HG02840 (cell line): Measurements from ENCODE around the gene ATP11C.
"Not testable (repeated sequence)": the region's sequence is repeated elsewhere in the genome, so short reads cannot be mapped to it uniquely, and the experiment has no call there.

Experiments used
- ATAC-seq: cut with Tn5 transposase; IDR thresholded peaks from one replicate; pipeline ENCODE4 v1.9.1; 2021; ENCODE audit warnings: mild to moderate bottlenecking, moderate library complexity, moderate number of reproducible peaks; ENCODE audit not compliant: unreplicated experiment, low FRiP score

The ATP11C gene

DNA sequence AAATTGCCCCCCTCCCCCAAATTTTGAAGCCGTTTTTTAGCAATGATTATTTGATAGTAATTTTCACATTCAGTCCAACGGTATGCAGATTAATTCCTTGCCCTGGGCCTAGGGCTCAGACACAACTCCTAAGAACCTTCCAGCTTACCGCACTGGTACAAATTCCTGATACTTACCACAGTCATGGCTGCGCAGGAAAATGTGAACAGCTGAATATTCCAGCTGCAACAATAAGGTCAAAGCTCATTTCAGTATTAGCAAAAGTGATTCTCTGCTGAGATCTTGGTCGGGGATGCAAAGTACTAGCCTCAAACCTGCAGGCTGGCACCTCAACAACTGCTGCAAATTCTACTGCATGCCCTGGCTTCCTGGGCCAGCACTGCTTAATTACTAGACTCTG, 3.0 kb downstream of the ATP11C start:
- no peak for ATAC-seq

GRCh38 chrX:139924696-139925095, 8.2 kb downstream of the ATP11C start:
- ATAC-seq = no peak

- no peak for ATAC-seq
Observed at GRCh38 chrX:139924069-139924695, 8.7 kb downstream of the ATP11C start.

DNA sequence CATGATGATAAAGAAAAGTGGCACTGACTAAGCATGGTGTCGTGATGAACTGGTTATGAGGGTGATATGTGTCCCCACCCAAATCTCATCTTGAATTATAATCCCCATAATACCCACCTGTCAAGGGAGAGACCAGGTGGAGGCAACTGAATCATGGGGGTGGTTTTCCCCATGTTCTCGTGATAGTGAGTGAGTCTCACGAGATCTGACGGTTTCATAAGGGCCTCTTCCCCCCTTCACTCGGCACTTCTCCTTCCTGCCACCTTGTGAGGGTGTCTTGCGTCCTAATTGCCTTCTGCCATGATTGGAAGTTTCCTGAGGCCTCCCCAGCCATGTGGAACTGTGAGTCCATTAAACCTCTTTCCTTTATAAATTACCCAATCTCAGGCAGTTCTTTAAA, 11.7 kb downstream of the ATP11C start:
- ATAC-seq = not testable (repeated sequence)

- no peak for ATAC-seq
Observed at GRCh38 chrX:139920316-139920715, 12.5 kb downstream of the ATP11C start.

GRCh38 chrX:139914421-139914820, 18.4 kb downstream of the ATP11C start:
- ATAC-seq = no peak

GRCh38 chrX:139909712-139910111, 23.1 kb downstream of the ATP11C start:
- no peak for ATAC-seq

GRCh38 chrX:139907078-139907477, 25.8 kb downstream of the ATP11C start:
- no peak for ATAC-seq

DNA sequence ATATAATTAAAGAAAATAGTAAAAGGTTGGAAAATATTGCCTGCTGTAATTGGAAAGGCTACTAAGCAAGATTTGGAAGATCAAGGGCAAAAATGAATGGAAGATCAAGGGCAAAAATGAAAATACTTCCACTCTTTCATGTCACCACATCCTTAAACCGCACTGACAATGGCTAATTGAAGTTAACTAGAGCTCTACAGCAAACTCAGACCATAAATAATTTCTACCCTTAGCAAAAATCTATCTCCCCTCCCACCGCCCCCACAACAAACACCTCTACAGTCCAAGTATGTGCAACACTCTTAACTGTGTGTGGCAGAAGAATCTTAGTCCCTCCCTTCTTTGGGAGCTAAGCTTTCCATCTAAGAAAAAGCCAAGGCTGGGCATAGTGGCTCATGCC, 27.1 kb downstream of the ATP11C start:
- ATAC-seq = no peak

DNA sequence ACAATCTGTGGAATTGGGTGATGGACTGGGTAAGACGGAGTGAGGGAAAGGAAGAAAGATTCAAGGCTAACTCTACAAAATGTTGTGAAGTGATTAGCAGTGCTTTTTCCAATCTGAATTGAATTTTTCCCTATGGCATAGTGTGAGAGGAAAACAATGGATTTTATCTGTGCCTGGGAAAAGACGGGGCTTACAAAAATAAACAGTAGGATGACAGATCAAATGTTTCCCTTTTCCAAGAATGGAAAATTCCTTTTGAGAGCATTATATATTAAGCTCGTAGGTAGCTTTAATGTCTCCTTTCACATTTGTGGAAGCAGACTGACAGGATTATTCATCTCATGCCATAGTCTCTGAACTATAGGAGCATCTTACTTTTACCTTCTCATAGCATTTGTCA, 27.8 kb downstream of the ATP11C start:
- no peak for ATAC-seq

- no peak for ATAC-seq
Observed at GRCh38 chrX:139903210-139903609, 29.6 kb downstream of the ATP11C start.

- ATAC-seq = no peak
Observed at GRCh38 chrX:139902559-139902958, 30.3 kb downstream of the ATP11C start.

GRCh38 chrX:139898334-139898733, 34.5 kb downstream of the ATP11C start:
- no peak for ATAC-seq

GRCh38 chrX:139892512-139892911, 40.3 kb downstream of the ATP11C start:
- peak; percentile 67 for ATAC-seq

GRCh38 chrX:139890991-139891700, 41.7 kb downstream of the ATP11C start:
- no peak for ATAC-seq

- ATAC-seq = no peak
Observed at GRCh38 chrX:139889760-139890159, 43.1 kb downstream of the ATP11C start.

- no peak for ATAC-seq
Observed at GRCh38 chrX:139883984-139884383, 48.9 kb downstream of the ATP11C start.

DNA sequence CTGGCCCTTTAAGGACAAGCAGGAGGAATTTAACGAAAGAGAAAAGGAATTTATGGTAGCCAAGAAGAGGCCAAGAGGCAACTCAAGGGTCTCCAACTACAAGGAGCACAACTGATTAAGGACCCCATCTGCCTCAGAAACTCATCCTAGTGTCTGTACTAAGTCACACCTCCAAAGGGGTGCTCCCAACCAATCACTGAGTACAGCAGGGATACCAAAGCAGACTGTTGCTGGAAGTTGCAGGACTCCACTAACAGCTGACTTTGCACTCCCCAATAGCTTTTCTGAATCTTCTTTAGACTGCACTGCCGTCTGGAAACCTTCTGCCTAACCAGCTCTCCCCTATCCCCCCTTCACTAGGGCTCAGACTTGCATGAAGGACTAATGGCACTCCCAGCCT, 50.6 kb downstream of the ATP11C start:
- no peak for ATAC-seq

DNA sequence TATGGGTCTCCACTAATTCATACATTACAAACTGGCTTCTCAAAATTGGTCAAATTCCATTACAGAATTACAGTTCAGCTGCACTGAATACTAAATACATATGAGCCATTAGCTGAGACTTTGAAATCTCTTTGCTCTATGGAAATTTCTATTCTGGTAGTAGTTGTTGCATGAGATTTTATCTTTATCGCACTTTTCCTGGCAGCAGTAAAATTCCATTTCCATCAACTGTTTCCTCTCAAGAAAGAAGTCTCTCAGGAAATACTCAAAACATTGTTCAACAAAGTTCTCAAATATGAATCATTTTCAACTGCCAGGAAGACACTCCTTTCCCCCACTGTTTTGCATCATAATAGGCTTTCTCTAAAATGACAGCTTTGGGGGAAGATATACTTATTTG, 51.3 kb downstream of the ATP11C start:
- no peak for ATAC-seq

GRCh38 chrX:139881130-139881529, 51.7 kb downstream of the ATP11C start:
- no peak for ATAC-seq

DNA sequence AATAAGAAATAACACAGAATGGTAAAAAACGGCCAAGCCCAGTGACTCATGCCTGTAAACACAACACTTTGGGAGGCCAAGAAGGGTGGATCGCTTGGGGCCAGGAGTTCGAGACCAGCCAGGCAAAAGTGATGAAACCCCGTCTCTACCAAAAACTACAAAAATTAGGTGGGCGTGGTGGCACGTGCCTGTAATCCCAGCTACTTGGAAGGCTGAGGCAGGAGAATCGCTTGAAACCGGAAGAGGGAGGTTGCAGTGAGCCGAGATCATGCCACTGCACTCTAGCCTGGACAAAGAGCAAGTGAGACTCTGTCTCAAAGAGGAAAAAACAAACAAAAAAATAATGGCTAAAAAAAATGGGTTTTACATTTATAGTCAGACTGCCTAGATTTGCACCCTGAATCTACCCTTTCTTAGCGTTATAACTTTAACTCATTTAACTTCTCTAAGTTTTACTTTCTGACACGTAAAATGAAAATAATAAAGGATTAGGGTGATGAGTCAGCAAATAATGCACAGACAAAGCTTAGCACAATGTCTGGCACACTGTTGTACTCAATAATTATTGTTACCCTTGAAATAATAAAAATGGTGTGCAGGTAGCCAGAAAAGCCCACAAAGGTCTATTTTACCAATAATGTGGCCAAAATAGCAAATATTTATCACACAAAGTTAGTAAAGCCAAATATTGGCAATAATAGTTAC, 55.0 kb downstream of the ATP11C start:
- ATAC-seq = no peak

DNA sequence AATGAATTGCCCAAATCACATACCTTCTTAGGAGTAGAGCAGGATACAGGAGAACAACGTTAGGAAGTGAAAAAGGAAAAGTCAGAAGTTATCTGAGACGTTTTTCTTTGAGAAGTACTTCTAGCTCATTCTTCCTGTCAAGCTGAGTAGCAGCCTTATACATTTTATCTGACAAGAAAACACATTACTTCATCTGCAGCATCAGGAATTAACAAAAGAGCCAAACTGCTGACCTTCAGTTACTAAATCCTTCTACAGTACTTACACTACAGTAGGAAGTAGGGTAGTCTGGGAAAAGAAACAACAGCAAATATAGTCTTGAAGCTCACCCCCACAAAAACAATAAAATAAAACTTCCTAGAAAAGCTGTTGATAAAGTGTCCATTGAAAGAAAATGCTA, 57.0 kb downstream of the ATP11C start:
- ATAC-seq = no peak
